OCI-LY7 (cell line): ENCODE results near the gene GMPPA. TPM values are rescaled to one million over a fixed set of nuclear protein-coding genes. Genes with fewer than 3 reads are reported as not detected.

ENCODE experiments used
- BruUV-seq: library from RNA; stranded (reverse); fragments of 400-500 nt; replicated peaks from 2 replicates; lab custom pipeline; 2021; lab: Mats Ljungman, UMichigan
- CTCF ChIA-PET: fragments of 300-600 bp; sonication (Branson Sonifier 250); formaldehyde crosslinking; loops from one replicate; lab custom pipeline; 2022; ENCODE audit warnings: antibody characterized with exemption; ENCODE audit not compliant: unreplicated experiment; lab: Charles Lee
- POLR2A ChIA-PET: fragments of 300-600 bp; sonication (Branson Sonifier 250); formaldehyde crosslinking; loops from one replicate; lab custom pipeline; 2022; ENCODE audit warnings: antibody characterized with exemption; lab: Charles Lee
- DNase-seq: peaks from one replicate; pipeline ENCODE4 v3.0.0-alpha.2; 2015; ENCODE audit warnings: low spot score
- H2AFZ ChIP-seq: fragments of 200-600 bp; sonication (generic), shearing (Covaris generic); 2 replicates; pipeline ENCODE4 v1.6.1; 2014; ENCODE audit warnings: mild to moderate bottlenecking, antibody characterized with exemption, low read length, moderate library complexity
- H3K27ac ChIP-seq: fragments of 200-600 bp; sonication (generic); 2 replicates; pipeline ENCODE4 v1.5.1; 2014; ENCODE audit warnings: mixed run types, low read depth, mild to moderate bottlenecking, moderate library complexity, low read length, inconsistent platforms; ENCODE audit not compliant: poor library complexity, severe bottlenecking
- H3K36me3 ChIP-seq: fragments of 200-600 bp; sonication (generic); 2 replicates; pipeline ENCODE4 v1.6.1; 2014; ENCODE audit warnings: mild to moderate bottlenecking, antibody characterized with exemption, low read length, moderate library complexity, mixed read lengths; ENCODE audit not compliant: insufficient read depth
- H3K4me1 ChIP-seq: fragments of 200-600 bp; sonication (generic); 2 replicates; pipeline ENCODE4 v1.5.1; 2014; ENCODE audit warnings: mild to moderate bottlenecking, low read length; ENCODE audit not compliant: insufficient read depth, poor library complexity, severe bottlenecking
- H3K4me2 ChIP-seq: fragments of 200-600 bp; sonication (generic); 2 replicates; pipeline ENCODE4 v1.6.1; 2014; ENCODE audit warnings: mild to moderate bottlenecking, low read length
- H3K4me3 ChIP-seq: fragments of 200-600 bp; sonication (generic); 2 replicates; pipeline ENCODE4 v1.5.1; 2014; ENCODE audit warnings: mild to moderate bottlenecking, low read depth, low read length; ENCODE audit not compliant: poor library complexity, severe bottlenecking
- H3K79me2 ChIP-seq: fragments of 200-600 bp; sonication (generic); 2 replicates; pipeline ENCODE4 v1.6.1; 2016; ENCODE audit warnings: low read depth, mild to moderate bottlenecking, low read length, moderate library complexity, mixed read lengths; ENCODE audit not compliant: insufficient read depth
- H3K9me2 ChIP-seq: fragments of 200-600 bp; sonication (generic); 2 replicates; pipeline ENCODE4 v1.6.1; 2016; ENCODE audit warnings: mild to moderate bottlenecking, low read length, mixed read lengths; ENCODE audit not compliant: insufficient read depth
- H3K9me3 ChIP-seq: fragments of 200-600 bp; sonication (generic); 2 replicates; pipeline ENCODE4 v1.6.1; 2014; ENCODE audit warnings: mild to moderate bottlenecking, mixed run types, low read length, mixed read lengths
- H4K20me1 ChIP-seq: fragments of 200-600 bp; sonication (generic); 2 replicates; pipeline ENCODE4 v1.6.1; 2014; ENCODE audit warnings: mild to moderate bottlenecking, antibody characterized with exemption, low read length, moderate library complexity, mixed read lengths; ENCODE audit not compliant: insufficient read depth
- EZH2phosphoT487 ChIP-seq: fragments of 200-600 bp; sonication (generic); IDR thresholded peaks from 2 replicates; pipeline ENCODE4 v1.6.1; 2018; ENCODE audit warnings: low read depth, borderline replicate concordance, mild to moderate bottlenecking, mixed run types, antibody characterized with exemption, low read length, moderate library complexity, mixed read lengths
- intact Hi-C: fragments of 100-400 bp; cut with micrococcal nuclease; formaldehyde crosslinking; loops from one replicate; pipeline ENCODE4 v1.10.0; 2022; ENCODE audit not compliant: unreplicated experiment
- total RNA-seq, 2 experiments: library from RNA; depleted of rRNA in 1 of 2; stranded (reverse); fragments of >200 nt in 1 of 2; shearing (Covaris generic) in 1 of 2; gene quantifications; 2 replicates each; pipeline ENCODE4 v1.2.3, GENCODE V29; 2014 to 2022
- TF ChIP-seq, protein P1 (sequence below): fragments of 200-600 bp; sonication (generic); conservative IDR thresholded peaks from 2 replicates; pipeline ENCODE4 v1.5.1; 2014; ENCODE audit warnings: mild to moderate bottlenecking, antibody characterized with exemption, low read length, moderate library complexity, mixed read lengths

Gene GMPPA
- total RNA-seq, 2 experiments from 2014 or later, result 28.4 to 46.4 TPM

DNA sequence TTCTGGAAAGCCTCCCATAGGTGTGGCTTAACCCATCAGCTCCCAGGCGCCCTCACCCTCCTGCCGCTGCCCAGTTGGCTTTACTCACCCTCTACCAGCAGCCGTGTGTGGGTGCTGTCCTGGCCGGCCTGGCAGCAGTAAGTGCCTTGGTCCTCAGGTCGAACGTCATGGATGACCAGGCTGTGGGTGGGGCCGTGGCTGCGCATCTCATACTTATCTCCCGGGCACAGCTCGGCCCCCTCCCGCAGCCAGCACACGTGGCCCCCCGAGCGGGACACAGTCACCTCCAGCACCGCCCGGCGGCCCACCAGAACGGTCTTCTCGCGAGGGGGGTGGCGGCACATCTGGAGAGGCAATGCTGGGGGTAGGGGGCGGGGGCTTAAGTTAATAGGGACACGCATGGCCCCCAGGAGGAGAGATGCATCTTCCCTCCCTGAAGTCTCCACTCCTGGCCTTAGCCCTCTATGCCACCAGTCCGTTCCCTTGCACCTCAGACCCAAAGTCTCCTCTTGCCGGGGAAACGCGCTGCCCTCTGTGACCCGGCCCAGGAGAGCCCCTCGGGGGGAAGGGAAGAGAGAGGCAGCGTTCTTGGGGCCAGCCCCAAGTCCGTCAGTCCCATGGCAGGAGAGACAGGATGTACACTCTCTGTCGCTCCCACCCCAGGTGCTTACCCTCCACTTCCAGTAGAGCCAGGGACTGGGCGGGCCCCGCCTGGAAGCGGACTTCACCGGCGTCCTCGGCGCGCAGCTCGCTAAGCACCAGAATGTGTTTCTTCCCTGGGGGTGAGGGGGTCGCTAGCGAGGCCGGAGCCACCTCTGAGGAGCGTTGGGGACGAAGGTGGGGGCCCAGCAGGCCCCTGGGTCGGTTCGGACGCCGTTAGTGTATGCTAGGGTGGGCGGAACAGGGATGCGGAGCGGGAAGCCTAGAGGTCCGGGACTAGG lies 53.0 kb downstream of the GMPPA start:
- POLR2A ChIA-PET, result no interaction called here
- H3K9me2 ChIP-seq, result no peaks in the 10 kb centered on the region
- H3K9me3 ChIP-seq, result no peaks in the 10 kb centered on the region
- peak overlapping the region; percentile 94 for H3K4me2 ChIP-seq
- H3K79me2 ChIP-seq, result no peaks in the 10 kb centered on the region
- peak overlapping the region; percentile 69 for H3K4me3 ChIP-seq
- CTCF ChIA-PET, result interaction anchor here (0.6 kb wide), 2 partner anchors 29 to 63 kb away, joined by 3 to 4 read pairs; no protein-coding TSS in a partner anchor
- H4K20me1 ChIP-seq, result no peaks in the 10 kb centered on the region
- BruUV-seq, result no TSS peak
- peak overlapping the region; percentile 46 for H3K27ac ChIP-seq
- peaks cover 7% of the 10 kb centered on the region for H3K4me1 ChIP-seq
- H2AFZ ChIP-seq, result peak overlapping the region; percentile 92
- no peaks in the 10 kb centered on the region for H3K36me3 ChIP-seq
- DNase-seq, result no peak
- TF ChIP-seq, protein P1, sequence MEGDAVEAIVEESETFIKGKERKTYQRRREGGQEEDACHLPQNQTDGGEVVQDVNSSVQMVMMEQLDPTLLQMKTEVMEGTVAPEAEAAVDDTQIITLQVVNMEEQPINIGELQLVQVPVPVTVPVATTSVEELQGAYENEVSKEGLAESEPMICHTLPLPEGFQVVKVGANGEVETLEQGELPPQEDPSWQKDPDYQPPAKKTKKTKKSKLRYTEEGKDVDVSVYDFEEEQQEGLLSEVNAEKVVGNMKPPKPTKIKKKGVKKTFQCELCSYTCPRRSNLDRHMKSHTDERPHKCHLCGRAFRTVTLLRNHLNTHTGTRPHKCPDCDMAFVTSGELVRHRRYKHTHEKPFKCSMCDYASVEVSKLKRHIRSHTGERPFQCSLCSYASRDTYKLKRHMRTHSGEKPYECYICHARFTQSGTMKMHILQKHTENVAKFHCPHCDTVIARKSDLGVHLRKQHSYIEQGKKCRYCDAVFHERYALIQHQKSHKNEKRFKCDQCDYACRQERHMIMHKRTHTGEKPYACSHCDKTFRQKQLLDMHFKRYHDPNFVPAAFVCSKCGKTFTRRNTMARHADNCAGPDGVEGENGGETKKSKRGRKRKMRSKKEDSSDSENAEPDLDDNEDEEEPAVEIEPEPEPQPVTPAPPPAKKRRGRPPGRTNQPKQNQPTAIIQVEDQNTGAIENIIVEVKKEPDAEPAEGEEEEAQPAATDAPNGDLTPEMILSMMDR, result peak; percentile 45; the same call in 1 of the 2 replicates
- no peak for TF ChIP-seq EZH2phosphoT487
- intact Hi-C loops, result no loop called here

DNA sequence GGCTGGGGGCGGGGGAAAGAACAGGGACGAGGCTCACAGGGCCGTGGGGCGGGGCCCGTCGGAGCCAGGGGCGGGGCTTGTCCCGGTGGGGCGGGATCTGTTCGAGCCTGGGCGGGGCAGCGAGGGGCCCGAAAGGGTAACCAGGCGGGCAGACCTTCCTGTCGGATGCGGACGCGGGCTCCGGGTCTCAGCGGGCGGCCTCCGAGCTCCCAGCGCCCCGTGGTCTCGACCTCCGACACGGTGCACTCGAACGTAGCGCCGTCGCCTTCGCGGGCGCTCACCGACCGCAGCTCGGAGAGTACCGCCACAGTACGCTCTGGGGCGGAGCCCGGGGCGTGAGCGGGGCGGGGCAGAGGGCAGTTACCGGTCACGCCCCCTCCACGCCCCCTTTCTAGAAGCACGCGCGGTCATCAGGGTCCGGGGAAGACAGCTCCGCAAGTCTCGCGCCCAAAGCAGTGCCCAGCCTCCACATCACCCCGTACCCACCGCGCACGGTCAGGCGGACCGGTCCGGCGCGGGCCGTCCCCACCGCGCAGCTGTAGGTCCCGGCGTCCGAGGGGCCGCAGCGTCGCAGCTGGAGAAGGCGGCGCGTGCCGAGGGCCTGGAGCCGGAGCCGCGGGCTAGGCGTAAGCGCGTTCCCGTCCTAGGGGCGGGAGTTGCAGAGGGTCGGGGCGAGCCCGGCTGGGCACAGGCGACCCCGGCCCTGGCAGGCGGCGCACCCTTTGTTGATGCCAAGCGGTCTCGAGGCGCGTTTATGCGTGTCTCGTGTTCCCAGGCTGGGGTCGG lies 53.9 kb downstream of the GMPPA start:
- Histone ChIP-seq H3K4me1 (peaks cover 7% of the 10 kb centered on the region), H3K36me3 (no peaks in the 10 kb centered on the region), H3K4me2 (peak overlapping the region; percentile 94), H3K79me2 (no peaks in the 10 kb centered on the region), H3K9me2 (no peaks in the 10 kb centered on the region), H3K4me3 (peak overlapping the region; percentile 69), H3K9me3 (no peaks in the 10 kb centered on the region), H3K27ac (peak overlapping the region; percentile 46), H2AFZ (peak overlapping the region; percentile 92), H4K20me1 (no peaks in the 10 kb centered on the region)
- POLR2A ChIA-PET, result interaction anchor here (0.6 kb wide), 1 partner anchor 537 kb away, joined by 3 read pairs; no protein-coding TSS in a partner anchor
- intact Hi-C loops, result no loop called here
- CTCF ChIA-PET, result no interaction called here
- BruUV-seq, result no TSS peak
- TF ChIP-seq EZH2phosphoT487, result no peak
- TF ChIP-seq, protein P1, result no peak
- peak; percentile 76 for DNase-seq
